Stimulated activated CD4-positive, alpha-beta T cell treated with anti-CD3 and anti-CD28 coated beads, Interleukin-4, amount 100 ng/mL, for 24 hours (primary cell): ENCODE results near the gene FBLN2.

Experiments used
- DNase-seq: peaks from one replicate; pipeline ENCODE4 v3.0.0-alpha.2; 2020

FBLN2 gene

GRCh38 chr3:13584427-13584891, 35.5 kb downstream of the FBLN2 start:
- no peak for DNase-seq

GRCh38 chr3:13584901-13585300, 36.0 kb downstream of the FBLN2 start:
- no peak for DNase-seq

DNA sequence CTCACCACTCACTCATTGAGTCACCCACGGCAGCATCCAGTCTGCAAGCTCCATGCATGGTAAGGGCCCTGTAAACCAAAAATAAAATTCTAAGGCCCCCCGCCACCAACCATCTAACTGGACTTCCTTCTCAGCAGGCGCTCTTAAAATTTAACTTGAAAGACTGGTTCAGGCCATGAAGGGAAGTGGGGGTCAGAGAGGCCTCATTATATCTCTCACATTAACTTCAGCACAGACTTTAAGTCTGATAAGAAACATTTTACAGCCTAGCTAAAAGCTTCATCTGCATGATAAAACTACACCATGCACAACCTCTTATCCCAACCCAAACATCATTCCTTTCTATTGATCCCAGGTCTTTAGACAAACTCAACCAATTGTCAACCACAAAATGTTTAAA, 38.5 kb downstream of the FBLN2 start:
- DNase-seq: no peak

- no peak for DNase-seq
These were observed 39.3 kb downstream of the FBLN2 start for GRCh38 chr3:13588221-13588701.

- no peak for DNase-seq
These were observed 40.1 kb downstream of the FBLN2 start for GRCh38 chr3:13588993-13589392.

DNA sequence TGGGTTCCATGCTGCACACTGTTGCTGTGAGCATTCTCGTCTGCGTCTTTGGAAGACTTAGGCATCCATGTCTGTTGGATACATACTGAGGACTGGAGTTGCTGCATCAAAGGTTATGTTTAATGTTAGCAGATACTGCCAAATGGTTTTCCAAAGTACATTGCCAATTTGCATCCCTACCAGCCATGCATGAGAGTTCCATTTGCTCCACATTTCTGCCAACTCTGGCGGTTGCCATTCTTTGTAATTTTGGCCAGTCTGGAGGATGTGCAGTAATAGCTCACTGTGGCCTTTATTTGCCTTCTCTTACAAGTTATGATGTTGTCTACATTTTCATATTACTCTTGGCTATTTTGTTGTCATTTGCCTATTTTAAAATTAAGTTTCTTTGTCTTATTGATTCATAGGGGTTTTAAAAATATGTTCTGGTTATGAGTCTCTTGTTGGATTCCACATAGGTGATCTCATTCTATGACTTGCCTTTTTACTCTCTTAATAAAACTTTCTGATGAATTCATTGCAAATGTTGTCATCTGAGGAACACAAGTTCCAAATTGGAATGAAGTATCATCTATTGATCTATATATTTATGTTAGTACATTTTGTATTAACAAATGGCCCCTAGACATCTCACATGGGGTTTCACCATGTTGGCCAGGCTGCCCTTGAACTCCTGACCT, 42.1 kb downstream of the FBLN2 start:
- no peak for DNase-seq

GRCh38 chr3:13593615-13594014, 44.7 kb downstream of the FBLN2 start:
- DNase-seq: no peak

DNA sequence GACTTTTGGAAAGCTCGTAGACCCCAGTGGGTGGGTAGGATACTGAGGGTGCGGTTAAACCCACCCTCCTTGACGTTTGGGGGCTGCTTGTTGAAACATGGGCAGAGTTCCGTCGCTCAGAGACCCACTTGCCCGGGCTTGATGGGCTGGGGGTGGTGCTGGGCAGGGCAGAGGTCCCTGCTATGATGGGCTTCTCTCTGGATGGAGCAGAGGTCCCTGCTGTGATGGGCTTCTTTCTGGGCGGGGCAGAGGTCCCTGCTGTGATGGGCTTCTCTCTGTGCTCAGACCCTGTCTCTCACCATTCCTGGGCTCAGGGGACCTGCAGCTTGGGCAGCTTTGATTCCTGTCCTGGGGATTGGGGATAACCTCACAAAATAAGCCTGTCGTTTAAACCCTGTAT, 45.2 kb downstream of the FBLN2 start:
- no peak for DNase-seq

- no peak for DNase-seq
These were observed 46.1 kb downstream of the FBLN2 start for GRCh38 chr3:13594991-13595421.

- DNase-seq: no peak
These were observed 46.6 kb downstream of the FBLN2 start for GRCh38 chr3:13595485-13595884.

DNA sequence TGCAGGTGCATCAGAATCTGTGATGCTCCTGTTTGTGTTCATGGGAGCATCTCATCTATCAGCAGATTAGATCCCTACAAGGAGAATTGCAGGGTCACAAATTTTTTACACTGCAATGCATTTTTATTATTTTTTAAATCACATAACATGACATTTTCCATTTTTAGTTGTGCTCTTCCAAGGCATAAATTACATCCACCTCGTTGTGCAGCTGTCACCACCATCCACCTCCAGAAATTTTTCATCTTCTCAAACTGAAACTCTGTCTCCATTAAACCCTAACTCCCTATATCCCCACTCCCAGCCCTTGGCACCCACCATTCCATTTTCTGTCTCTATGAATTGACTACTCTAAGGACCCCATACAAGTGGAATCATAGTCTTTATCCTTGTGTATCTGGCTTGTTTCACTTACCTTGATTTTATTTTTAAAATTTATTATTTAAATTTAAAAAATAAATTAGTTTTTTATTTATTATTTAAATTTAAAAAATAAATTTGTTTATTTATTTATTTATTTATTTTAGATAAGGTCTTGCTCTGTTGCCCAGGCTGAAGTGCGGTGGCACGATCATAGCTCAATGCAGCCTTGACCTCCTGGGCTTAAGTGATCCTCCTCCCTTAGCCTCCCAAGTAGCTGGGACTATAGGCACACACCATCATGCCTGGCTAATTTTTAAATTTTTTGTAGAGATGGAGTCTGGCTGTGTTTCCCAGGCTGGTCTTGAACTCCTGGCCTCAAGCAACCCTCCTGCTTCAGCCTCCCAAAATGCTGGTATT, 47.7 kb downstream of the FBLN2 start:
- DNase-seq: no peak

DNA sequence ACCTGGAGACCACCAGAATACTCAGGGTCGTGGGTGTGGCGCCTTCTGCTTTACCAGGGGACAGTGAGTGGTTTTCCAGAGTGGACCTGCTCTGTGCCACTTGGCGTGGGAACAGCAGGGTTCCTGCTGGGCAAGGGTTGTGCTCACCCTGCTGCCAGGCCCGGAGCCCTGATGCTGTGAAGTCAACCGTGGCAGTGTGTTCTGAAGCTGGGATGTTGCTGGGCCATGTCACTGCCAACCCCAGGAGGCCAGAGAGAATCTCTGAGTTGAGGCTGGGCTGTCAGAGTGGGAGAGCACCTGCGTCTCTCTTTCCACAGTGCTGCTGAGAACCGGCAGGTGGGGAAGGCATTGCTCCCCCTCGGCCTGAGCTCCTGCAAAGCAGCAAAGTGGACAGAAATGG, 48.7 kb downstream of the FBLN2 start:
- DNase-seq: no peak

DNA sequence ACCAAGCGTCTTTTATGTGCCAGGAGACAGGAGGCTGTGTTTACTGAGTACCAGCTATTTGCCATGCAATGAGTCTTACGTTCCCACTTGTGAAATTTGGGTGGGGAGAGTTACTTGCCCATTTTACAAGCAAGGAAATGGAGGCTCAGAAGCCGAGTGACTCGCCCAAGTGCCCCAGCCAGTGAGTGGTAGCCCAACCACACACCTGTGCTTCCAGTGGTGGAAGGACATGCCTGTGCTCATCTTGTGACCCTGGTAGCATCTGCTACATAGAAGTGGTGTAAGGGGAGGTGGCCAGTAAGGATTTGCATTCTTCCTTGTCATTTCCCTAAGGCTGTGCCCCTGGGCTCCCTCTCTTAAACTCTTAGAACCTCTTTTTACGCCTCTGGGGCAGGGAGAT, 49.3 kb downstream of the FBLN2 start:
- DNase-seq: no peak

DNA sequence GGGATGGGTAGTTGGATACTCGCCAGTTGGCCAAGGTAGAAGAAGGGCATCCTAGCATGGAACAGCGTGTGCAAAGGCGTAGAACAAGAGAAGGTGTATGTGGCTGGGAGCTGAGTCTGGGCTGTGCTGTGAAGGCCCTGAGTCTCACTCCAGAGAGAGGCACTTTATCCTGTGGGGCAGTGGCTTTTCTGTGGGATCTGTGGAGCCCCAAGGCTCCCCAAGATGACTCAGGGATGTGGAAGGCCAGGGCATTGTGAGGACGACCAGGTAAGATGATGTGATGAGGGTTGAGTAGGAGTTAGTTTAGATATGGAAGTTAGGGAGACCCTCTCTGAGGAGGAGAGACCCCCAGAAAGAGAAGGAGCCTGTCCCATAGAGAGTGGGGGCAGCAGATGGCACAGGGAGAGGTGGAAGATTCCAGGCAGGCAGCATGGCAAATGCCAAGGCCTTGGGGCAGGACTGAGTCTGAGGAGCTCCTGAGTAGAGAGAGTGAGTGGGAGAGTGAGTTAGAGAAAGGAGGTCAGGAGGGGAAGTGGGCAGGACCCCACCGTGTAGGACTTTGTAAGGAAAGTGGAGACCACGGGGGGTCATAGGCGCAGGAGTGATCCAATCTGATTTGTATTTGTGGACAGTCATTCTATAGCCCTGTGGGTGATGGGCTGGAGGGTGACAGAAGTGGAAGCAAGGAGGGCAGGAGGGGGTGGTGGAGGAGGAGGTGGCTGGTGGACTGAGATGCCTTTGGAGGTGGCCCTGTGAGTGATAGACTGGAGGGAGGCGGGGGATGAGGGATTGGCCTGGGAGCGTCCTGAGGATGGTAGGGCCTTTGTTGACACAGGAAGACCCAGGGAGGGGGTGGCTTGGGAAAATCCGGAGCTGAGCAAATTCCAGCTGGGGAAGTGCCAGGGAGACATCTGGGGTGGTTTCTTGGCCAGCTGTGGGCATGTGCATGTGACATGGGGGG, 50.3 kb downstream of the FBLN2 start:
- no peak for DNase-seq

- DNase-seq: no peak
These were observed 51.0 kb downstream of the FBLN2 start for GRCh38 chr3:13599887-13600450.

GRCh38 chr3:13600950-13601691, 52.2 kb downstream of the FBLN2 start:
- no peak for DNase-seq

DNA sequence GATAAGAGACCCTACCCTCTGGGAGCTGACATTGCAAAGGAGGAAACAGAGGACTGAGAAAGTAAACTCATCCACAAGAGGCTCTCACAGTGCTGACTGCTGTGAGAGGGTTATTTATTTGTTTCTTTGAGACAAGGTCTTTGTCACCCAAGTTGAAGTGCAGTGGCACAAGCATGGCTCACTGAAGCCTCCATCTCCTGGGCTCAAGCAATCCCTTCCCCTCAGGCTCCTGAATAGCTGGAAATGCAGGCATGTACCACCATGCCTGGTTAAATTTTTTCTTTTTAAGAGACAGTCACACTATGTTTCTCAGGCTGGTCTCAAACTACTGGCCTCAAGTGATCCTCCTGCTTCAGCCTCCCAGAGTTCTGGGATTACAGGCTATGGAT, 52.8 kb downstream of the FBLN2 start:
- DNase-seq: no peak

GRCh38 chr3:13605555-13605954, 56.6 kb downstream of the FBLN2 start:
- DNase-seq: no peak

GRCh38 chr3:13607821-13608597, 59.1 kb downstream of the FBLN2 start:
- no peak for DNase-seq

GRCh38 chr3:13608969-13609725, 60.2 kb downstream of the FBLN2 start:
- DNase-seq: no peak
